Suprapubic skin (tissue), 4 donors: ENCODE results near the gene FAM81B. TPM values are rescaled to one million over a fixed set of nuclear protein-coding genes. Genes with fewer than 3 reads are reported as not detected.

ENCODE experiments used
- DNase-seq, 2 donors: peaks; one replicate each; pipeline ENCODE4 v3.0.0-alpha.2; 2019; ENCODE audit warnings: low spot score in 2 of 2
- H3K27ac ChIP-seq: fragments of 200-600 bp; sonication (generic); one replicate; pipeline ENCODE4 v1.5.1; 2019
- H3K27me3 ChIP-seq: fragments of 200-600 bp; sonication (generic); one replicate; pipeline ENCODE4 v1.5.1; 2019
- H3K36me3 ChIP-seq: fragments of 200-600 bp; sonication (generic); one replicate; pipeline ENCODE4 v1.5.1; 2019
- H3K4me1 ChIP-seq: fragments of 200-600 bp; sonication (generic); one replicate; pipeline ENCODE4 v1.5.1; 2019
- H3K4me3 ChIP-seq: fragments of 200-600 bp; sonication (generic); one replicate; pipeline ENCODE4 v1.5.1; 2019; ENCODE audit warnings: mild to moderate bottlenecking
- H3K9me3 ChIP-seq: fragments of 200-600 bp; sonication (generic); one replicate; pipeline ENCODE4 v1.5.1; 2019
- EP300 ChIP-seq: sonication (generic); formaldehyde crosslinking; IDR thresholded peaks from one replicate; pipeline ENCODE4 v1.6.1; 2017; ENCODE audit warnings: antibody characterized with exemption
- POLR2A ChIP-seq, 2 donors: fragments of 450-650 bp; IDR thresholded peaks; one replicate each; pipeline ENCODE4 v1.6.1; 2017; ENCODE audit warnings: antibody characterized with exemption in 2 of 2, mild to moderate bottlenecking in 2 of 2, moderate library complexity in 2 of 2
- POLR2AphosphoS5 ChIP-seq, 3 donors: sonication (generic); formaldehyde crosslinking; IDR thresholded peaks; one replicate each; pipeline ENCODE4 v1.6.1; 2017; ENCODE audit warnings: antibody characterized with exemption in 3 of 3
- WGBS: methylation state at CpG from one replicate; pipeline ENCODE4 v1.1.5; 2018; 5-methylcytosine and 5-hydroxymethylcytosine counted together
- total RNA-seq, 4 donors: library from RNA; depleted of rRNA; stranded (reverse); fragments of >200 nt; gene quantifications; one replicate each; pipeline ENCODE4 v1.1.0, GENCODE V29; 2016
- TF ChIP-seq, protein P1 (sequence below), 2 donors: fragments of 200-600 bp in 1 of 2; fragments of 450-650 bp in 1 of 2; sonication (generic) in 1 of 2; IDR thresholded peaks; one replicate each; pipeline ENCODE4 v1.5.1; 2016 to 2019; ENCODE audit warnings: antibody characterized with exemption in 2 of 2, mild to moderate bottlenecking in 1 of 2, moderate library complexity in 1 of 2

FAM81B gene
- total RNA-seq, 4 donors from 2014 or later: not detected

DNA sequence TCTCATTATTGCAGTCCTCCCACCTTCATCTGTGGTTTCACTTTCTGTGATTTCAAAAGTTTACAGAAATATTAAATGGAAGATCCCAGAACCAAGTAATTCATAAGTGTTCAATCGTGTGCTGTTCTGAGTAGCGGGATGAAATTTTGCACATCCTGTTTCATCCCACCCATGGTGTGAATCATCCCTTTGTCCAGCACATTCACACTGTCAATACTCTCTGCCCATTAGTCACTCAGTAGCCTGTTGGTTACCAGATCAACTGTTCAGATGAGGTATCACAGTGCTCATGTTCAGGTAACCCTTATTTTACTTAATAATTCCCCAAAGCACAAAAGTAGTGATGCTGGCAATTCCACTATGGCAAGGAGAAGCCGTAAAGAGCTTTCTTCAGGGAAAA is 26.8 kb downstream of the FAM81B start:
- no peak for DNase-seq
- 82% methylated on average over 3 of the region's 3 CpGs for WGBS
- H3K4me1 ChIP-seq: no peaks in the 10 kb centered on the region
- TF ChIP-seq POLR2A (IDR thresholded peaks at IDR 0.05) (no peak), EP300 (no peak), POLR2AphosphoS5 (IDR thresholded peaks at IDR 0.05) (no peak)
- TF ChIP-seq, protein P1, sequence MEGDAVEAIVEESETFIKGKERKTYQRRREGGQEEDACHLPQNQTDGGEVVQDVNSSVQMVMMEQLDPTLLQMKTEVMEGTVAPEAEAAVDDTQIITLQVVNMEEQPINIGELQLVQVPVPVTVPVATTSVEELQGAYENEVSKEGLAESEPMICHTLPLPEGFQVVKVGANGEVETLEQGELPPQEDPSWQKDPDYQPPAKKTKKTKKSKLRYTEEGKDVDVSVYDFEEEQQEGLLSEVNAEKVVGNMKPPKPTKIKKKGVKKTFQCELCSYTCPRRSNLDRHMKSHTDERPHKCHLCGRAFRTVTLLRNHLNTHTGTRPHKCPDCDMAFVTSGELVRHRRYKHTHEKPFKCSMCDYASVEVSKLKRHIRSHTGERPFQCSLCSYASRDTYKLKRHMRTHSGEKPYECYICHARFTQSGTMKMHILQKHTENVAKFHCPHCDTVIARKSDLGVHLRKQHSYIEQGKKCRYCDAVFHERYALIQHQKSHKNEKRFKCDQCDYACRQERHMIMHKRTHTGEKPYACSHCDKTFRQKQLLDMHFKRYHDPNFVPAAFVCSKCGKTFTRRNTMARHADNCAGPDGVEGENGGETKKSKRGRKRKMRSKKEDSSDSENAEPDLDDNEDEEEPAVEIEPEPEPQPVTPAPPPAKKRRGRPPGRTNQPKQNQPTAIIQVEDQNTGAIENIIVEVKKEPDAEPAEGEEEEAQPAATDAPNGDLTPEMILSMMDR (IDR thresholded peaks at IDR 0.05): no peak
- no peaks in the 10 kb centered on the region for H3K36me3 ChIP-seq
- no peak overlapping the region for H3K27ac ChIP-seq
- H3K9me3 ChIP-seq: no peaks in the 10 kb centered on the region
- no peak overlapping the region for H3K4me3 ChIP-seq
- H3K27me3 ChIP-seq: no peaks in the 10 kb centered on the region

DNA sequence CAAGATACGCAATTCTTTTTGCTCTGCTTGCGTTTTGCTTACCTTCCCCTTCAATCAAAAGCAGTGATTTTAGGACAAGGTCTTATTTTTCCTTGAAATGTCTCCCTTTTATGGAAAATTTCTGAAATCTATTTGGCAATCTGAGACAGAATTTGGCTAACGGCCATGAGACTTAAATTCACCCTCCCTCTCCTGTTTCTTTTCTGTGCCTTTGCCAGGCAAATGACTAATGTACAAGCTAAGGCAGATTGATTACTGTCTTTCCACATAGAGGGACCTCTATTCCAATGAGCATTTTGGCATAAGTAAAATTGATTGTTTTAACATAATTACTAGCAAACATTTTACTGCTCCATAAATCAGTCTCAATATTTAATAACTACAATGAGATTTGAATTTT is 31.7 kb downstream of the FAM81B start:
- DNase-seq: no peak
- no peak overlapping the region for H3K27ac ChIP-seq
- H3K9me3 ChIP-seq: no peaks in the 10 kb centered on the region
- no peak overlapping the region for H3K4me3 ChIP-seq
- 54% methylated on average over 3 of the region's 3 CpGs for WGBS
- H3K4me1 ChIP-seq: no peaks in the 10 kb centered on the region
- TF ChIP-seq, protein P1 (IDR thresholded peaks at IDR 0.05): no peak
- TF ChIP-seq POLR2AphosphoS5 (IDR thresholded peaks at IDR 0.05): no peak
- TF ChIP-seq EP300: no peak
- TF ChIP-seq POLR2A (IDR thresholded peaks at IDR 0.05): no peak
- no peaks in the 10 kb centered on the region for H3K36me3 ChIP-seq
- H3K27me3 ChIP-seq: no peaks in the 10 kb centered on the region

DNA sequence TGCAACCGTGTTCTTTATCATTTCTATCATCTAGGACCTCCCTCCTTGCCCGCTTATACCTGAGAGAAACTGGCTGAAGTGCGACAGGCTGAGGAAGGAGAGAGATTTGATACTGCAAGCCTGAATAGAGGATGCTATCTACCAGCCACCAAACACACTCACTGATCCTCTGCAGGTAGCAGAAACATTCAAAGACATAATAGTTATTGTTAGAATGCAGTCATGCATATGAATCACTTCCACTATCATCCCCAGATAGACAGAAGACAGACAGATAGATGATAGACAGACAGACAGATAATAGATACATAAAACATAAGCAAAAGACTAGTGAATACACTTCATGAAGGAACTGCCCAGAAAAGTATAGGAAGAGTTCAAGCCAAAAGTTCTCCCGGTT is 32.9 kb downstream of the FAM81B start:
- Histone ChIP-seq H3K27ac (no peak overlapping the region), H3K9me3 (no peaks in the 10 kb centered on the region), H3K4me3 (no peak overlapping the region), H3K27me3 (no peaks in the 10 kb centered on the region), H3K36me3 (no peaks in the 10 kb centered on the region), H3K4me1 (no peaks in the 10 kb centered on the region)
- TF ChIP-seq POLR2A (IDR thresholded peaks at IDR 0.05): no peak
- TF ChIP-seq, protein P1 (IDR thresholded peaks at IDR 0.05): no peak
- TF ChIP-seq EP300: no peak
- TF ChIP-seq POLR2AphosphoS5 (IDR thresholded peaks at IDR 0.05): no peak
- WGBS: 85% methylated on average over 4 of the region's 4 CpGs
- no peak for DNase-seq

DNA sequence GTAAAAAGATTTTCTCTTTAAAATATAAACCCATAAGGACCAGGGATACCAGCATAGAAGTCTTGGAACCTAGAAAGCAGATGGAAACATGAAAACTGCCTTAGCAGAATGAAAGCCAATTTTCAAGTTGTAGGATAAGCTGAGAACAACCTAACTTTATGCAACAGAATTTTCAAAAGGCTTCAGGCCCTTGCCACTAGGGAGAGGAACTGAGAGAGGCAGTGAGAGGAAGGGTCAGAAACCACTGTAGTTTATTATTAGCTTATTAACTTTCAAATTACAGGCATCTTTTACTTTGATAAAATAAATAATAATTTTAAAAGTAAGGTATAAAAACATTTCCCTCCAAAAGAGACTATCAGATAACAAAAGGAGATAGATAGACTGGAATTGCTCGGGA is 33.4 kb downstream of the FAM81B start:
- WGBS: 90% methylated on average over 1 of the region's 1 CpG
- Histone ChIP-seq H3K36me3 (no peaks in the 10 kb centered on the region), H3K4me3 (no peak overlapping the region), H3K27me3 (no peaks in the 10 kb centered on the region), H3K4me1 (no peaks in the 10 kb centered on the region), H3K27ac (no peak overlapping the region), H3K9me3 (no peaks in the 10 kb centered on the region)
- TF ChIP-seq POLR2A (IDR thresholded peaks at IDR 0.05) (no peak), EP300 (no peak), POLR2AphosphoS5 (IDR thresholded peaks at IDR 0.05) (no peak)
- TF ChIP-seq, protein P1 (IDR thresholded peaks at IDR 0.05): no peak
- DNase-seq: no peak

DNA sequence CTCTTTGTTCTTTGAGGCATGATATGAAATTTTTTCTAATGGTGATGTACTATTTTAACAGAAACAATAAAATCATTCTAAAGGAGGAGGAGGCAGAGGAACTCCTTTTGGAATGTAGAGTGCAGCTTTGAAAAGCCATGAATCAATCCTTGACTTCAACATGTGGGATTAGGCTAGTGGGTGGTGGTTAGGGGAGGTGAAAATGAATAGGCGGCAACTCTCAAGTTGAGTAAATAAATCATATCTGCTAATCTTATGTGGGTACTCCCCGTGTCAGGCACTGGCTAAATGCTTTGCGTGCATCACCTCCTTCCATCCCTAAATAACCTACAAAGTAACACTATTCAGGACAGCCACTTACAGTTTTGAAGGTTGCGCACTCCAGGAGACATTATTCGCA is 35.1 kb downstream of the FAM81B start:
- DNase-seq: no peak
- 81% methylated on average over 5 of the region's 5 CpGs for WGBS
- no peak for TF ChIP-seq POLR2A (IDR thresholded peaks at IDR 0.05)
- H3K4me1 ChIP-seq: no peaks in the 10 kb centered on the region
- H3K4me3 ChIP-seq: no peak overlapping the region
- no peaks in the 10 kb centered on the region for H3K36me3 ChIP-seq
- no peaks in the 10 kb centered on the region for H3K9me3 ChIP-seq
- no peak overlapping the region for H3K27ac ChIP-seq
- no peaks in the 10 kb centered on the region for H3K27me3 ChIP-seq

DNA sequence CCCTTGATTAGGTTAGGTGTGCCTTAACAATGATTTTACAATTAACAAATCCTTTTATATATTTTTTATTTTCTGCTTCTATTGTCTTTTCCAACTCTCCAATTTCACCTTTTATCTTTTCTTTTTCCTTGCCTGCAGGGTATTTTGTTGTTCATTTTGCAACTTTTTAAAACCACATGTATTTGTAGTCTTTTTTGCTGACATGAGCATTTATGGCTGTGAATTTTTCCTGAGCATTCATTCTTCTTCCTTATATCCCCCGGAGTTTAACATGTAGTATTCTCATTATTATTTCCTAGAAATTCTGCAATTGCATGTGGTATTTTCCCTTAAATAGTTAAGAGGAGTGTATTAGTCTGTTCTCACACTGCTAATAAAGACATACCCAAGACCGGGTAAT is 41.6 kb downstream of the FAM81B start:
- no peak for DNase-seq
- Histone ChIP-seq H3K36me3 (no peaks in the 10 kb centered on the region), H3K4me3 (no peak overlapping the region), H3K27ac (no peak overlapping the region), H3K9me3 (peaks cover 7% of the 10 kb centered on the region), H3K4me1 (no peaks in the 10 kb centered on the region), H3K27me3 (no peaks in the 10 kb centered on the region)
- no peak for TF ChIP-seq POLR2AphosphoS5 (IDR thresholded peaks at IDR 0.05)
- TF ChIP-seq EP300: no peak
- TF ChIP-seq, protein P1 (IDR thresholded peaks at IDR 0.05): no peak
- TF ChIP-seq POLR2A (IDR thresholded peaks at IDR 0.05): no peak
- 89% methylated on average over 2 of the region's 2 CpGs for WGBS
